ENCODE results near the gene KYAT1. TPM values are rescaled to one million over a fixed set of nuclear protein-coding genes. Genes with fewer than 3 reads are reported as not detected.
"Not testable (repeated sequence)": the region's sequence is repeated elsewhere in the genome, so short reads cannot be mapped to it uniquely, and the experiment has no call there.

The KYAT1 gene
- total RNA-seq, 1 donor from 2014 or later: 18.9 TPM

DNA sequence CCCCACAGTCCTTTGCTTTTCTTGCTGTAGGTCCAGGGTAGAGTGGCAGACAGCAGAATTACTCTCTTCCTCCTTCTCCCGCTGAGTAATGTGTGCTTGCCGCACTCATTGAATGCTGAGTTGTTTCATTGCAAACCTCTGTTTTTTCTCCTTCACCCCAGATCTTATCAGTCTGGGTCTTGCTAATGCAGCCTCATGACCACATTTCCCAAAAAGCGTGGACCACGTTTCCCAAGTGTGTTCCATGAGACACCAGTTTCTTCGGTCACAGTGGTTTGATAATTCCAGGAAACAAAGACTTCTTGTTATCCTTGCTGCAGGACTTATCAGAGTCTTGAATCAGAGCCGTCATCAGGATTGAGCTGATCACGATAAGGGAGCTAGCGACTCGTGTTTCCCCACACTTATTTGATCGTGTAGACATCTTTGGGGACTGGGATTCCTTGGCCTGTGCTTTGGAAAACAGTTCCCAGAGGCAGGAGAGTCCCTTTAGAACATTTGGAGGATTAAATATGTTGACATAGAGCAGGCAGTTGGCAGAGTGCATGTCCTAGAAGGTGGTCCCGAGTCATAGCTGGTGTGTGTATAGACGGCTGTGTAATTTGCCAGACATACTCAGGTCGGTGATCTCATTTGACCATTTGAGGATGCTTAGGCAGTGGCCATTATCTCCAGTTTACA, 4.6 kb upstream of the KYAT1 start:
- no peak for DNase-seq (ENCODE audit: low read depth)
- TF ChIP-seq, protein P1, sequence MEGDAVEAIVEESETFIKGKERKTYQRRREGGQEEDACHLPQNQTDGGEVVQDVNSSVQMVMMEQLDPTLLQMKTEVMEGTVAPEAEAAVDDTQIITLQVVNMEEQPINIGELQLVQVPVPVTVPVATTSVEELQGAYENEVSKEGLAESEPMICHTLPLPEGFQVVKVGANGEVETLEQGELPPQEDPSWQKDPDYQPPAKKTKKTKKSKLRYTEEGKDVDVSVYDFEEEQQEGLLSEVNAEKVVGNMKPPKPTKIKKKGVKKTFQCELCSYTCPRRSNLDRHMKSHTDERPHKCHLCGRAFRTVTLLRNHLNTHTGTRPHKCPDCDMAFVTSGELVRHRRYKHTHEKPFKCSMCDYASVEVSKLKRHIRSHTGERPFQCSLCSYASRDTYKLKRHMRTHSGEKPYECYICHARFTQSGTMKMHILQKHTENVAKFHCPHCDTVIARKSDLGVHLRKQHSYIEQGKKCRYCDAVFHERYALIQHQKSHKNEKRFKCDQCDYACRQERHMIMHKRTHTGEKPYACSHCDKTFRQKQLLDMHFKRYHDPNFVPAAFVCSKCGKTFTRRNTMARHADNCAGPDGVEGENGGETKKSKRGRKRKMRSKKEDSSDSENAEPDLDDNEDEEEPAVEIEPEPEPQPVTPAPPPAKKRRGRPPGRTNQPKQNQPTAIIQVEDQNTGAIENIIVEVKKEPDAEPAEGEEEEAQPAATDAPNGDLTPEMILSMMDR (conservative IDR thresholded peaks at IDR 0.05; ENCODE audit: low read depth, low read length): no peak
- no peak overlapping the region for H3K4me3 ChIP-seq (ENCODE audit: low read depth, low read length)

DNA sequence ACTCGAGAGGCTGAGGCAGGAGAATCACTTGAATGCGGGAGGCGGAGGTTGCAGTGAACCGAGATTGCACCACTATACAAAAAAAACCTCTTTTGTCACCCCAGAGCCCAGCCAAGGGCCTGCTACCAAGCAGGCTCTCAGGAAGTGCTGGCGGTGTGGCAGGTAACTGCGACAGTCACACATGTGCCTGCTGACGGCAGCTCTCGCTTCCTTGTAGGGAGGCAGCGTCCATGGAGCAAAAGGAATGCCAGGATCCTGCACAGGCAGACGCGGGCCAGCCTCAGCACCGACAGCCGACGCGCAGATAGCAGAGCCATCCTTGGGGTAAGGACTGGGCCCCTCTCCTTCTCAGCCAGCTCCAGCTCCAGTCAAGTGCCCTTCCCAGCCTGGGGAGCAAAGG, 4.0 kb upstream of the KYAT1 start:
- TF ChIP-seq, protein P1 (conservative IDR thresholded peaks at IDR 0.05; ENCODE audit: low read depth, low read length): no peak
- no peak for DNase-seq (ENCODE audit: low read depth)
- H3K4me3 ChIP-seq (ENCODE audit: low read depth, low read length): no peak overlapping the region

DNA sequence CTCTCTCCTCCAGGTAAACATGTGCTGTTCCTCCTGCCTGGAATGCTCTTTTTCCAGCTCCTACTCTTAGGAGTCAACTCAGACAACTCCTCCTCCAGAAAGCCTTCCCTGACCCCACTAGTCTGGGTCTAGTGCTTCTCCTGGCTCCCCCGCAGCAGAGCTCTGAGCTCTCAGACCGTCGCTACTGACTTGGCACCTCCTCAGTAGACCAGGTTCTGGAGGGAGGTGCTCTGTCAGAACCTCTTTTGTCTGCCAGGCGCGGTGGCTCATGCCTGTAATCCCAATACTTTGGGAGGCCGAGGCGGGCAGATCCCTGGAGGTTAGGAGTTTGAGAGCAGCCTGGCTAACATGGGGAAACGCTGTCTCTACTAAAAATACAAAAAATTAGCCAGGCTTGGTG, 3.6 kb upstream of the KYAT1 start:
- TF ChIP-seq, protein P1 (conservative IDR thresholded peaks at IDR 0.05; ENCODE audit: low read depth, low read length): no peak
- no peak for DNase-seq (ENCODE audit: low read depth)
- no peak overlapping the region for H3K4me3 ChIP-seq (ENCODE audit: low read depth, low read length)

DNA sequence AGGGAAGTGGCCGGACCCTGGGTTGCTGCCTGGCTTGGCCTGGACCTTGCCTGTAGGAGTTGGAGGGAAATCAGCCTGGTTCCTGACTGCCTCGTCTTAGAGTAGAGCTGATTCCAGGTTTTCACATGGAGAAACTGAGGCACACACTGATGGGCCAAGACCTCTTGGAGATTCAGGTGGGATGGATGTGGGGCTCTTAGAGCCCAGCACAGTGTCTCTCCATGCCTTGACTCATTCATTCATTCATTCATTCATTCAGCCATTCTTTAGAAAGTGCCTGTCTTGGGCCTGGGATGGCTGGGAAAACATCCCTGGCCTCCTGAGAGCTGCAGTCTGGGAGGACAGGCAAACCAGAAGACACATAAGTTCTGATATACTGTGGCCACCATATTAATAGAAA, 2.4 kb upstream of the KYAT1 start:
- H3K4me3 ChIP-seq (ENCODE audit: low read depth, low read length): no peak overlapping the region
- DNase-seq (ENCODE audit: low read depth): no peak
- TF ChIP-seq, protein P1 (conservative IDR thresholded peaks at IDR 0.05; ENCODE audit: low read depth, low read length): no peak

DNA sequence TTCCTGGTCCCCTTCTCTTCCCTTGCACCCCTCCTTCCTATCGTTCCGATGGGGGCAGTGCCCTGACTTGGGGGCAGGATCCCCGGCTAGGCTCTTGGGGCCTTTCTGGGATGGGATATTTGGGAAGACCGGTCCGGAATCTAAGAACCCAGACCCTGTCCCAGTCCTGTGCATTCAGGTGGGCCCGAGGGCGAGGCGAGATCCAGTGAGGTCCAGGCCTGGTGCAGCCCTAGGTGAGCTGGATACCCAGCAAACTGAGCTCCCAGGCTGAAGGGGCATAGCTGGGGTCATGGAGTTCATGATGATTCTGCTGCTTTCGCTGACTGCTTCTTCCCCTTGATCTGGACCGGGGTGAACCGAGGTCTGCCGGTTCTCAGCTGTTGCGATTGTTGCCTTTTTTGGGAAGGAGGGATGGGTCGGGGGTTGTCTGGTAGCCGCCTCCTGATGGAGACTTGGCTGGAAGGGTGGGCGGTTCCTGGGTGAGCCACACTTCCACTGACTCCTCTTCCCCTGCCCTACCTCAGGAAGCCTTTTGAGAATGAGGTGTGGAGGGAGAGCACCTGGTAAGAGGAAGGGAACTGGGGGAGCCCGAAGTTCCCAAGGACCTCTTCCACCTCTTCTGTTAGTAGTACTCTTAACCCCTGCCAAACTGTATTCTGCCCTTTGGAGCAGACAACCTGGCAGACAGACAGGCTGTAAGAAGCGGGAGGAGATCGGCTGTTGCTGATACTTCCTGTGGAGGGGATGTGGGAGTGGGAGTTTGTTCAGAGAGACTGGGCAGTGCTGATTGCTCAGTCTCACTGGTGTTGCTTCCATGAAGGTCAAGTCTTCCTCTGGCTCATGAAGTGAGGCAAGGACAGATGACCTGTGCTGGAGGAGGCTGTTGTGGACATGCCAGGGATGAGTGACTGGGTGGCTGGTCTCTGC, 1.2 kb upstream of the KYAT1 start:
- TF ChIP-seq, protein P1 (conservative IDR thresholded peaks at IDR 0.05; ENCODE audit: low read depth, low read length): no peak
- no peak for DNase-seq (ENCODE audit: low read depth)
- peak overlapping the region; percentile 70 for H3K4me3 ChIP-seq (ENCODE audit: low read depth, low read length)

DNA sequence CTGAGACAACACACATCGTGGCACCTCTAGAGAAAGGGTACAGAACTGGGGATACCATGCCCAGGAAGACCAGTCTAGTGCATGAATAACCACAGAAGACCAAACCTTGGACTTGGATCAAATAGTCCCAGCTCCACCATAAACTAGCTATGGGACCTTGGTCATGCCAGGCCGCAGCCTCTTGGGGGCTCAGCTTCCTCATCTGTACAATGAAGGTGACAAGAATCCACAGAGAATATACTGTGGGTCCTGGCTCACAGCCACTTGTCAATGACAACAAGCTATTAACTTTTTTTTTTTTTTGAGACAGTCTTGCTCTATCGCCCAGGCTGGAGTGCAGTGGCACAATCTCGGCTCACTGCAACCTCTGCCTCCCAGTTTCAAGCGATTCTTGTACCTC, 3.9 kb downstream of the KYAT1 start:
- DNase-seq (ENCODE audit: low read depth): no peak
- H3K4me3 ChIP-seq (ENCODE audit: low read depth, low read length): no peak overlapping the region
- TF ChIP-seq, protein P1 (conservative IDR thresholded peaks at IDR 0.05; ENCODE audit: low read depth, low read length): no peak

DNA sequence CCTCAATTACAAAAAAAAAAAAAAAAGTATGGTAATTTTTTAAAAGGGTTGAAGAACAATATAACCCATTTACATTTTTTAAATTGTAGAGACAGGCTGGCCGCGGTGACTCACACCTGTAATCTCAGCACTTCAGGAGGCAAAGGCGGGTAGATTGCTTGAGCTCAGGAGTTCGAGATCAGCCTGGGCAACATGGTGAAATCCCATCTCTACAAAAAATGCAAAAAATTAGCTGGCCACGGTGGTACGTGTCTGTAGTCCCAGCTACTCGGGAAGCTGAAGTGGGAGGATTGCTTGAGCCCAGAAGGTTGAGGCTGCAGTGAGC, 10.8 kb downstream of the KYAT1 start:
- not testable (repeated sequence) for DNase-seq (ENCODE audit: low read depth)

More for the DNA sequence above, 10.8 kb downstream of the KYAT1 start:
- not testable (repeated sequence) for H3K4me3 ChIP-seq (ENCODE audit: low read depth, low read length)
